Stromal cell of bone marrow (primary cell): ENCODE measurements around the gene SPI1.
"Not testable (repeated sequence)": the region's sequence is repeated elsewhere in the genome, so short reads cannot be mapped to it uniquely, and the experiment has no call there.

Source experiments
- DNase-seq: peaks from one replicate; pipeline ENCODE4 v3.0.0-alpha.2; 2012; ENCODE audit warnings: low read depth

SPI1 gene

GRCh38 chr11:47338396-47339241, 39.7 kb downstream of the SPI1 start:
- no peak for DNase-seq

GRCh38 chr11:47337229-47337924, 41.0 kb downstream of the SPI1 start:
- DNase-seq, result no peak

- no peak for DNase-seq
These were observed 41.8 kb downstream of the SPI1 start for GRCh38 chr11:47336595-47336994.

GRCh38 chr11:47335733-47336132, 42.6 kb downstream of the SPI1 start:
- DNase-seq, result no peak

GRCh38 chr11:47334699-47335411, 43.5 kb downstream of the SPI1 start:
- not testable (repeated sequence) for DNase-seq

GRCh38 chr11:47333886-47334443, 44.4 kb downstream of the SPI1 start:
- DNase-seq, result no peak

- no peak for DNase-seq
These were observed 44.9 kb downstream of the SPI1 start for GRCh38 chr11:47333526-47333845.

- no peak for DNase-seq
These were observed 45.4 kb downstream of the SPI1 start for GRCh38 chr11:47332791-47333525.

GRCh38 chr11:47332303-47332711, 46.0 kb downstream of the SPI1 start:
- no peak for DNase-seq

- no peak for DNase-seq
These were observed 46.7 kb downstream of the SPI1 start for GRCh38 chr11:47331454-47332302.

- DNase-seq, result no peak
These were observed 48.1 kb downstream of the SPI1 start for GRCh38 chr11:47329987-47330931.

GRCh38 chr11:47329431-47329986, 48.8 kb downstream of the SPI1 start:
- DNase-seq, result no peak

- no peak for DNase-seq
These were observed 49.6 kb downstream of the SPI1 start for GRCh38 chr11:47328449-47329390.

- no peak for DNase-seq
These were observed 50.4 kb downstream of the SPI1 start for GRCh38 chr11:47327949-47328348.

GRCh38 chr11:47327025-47327424, 51.3 kb downstream of the SPI1 start:
- DNase-seq, result no peak

GRCh38 chr11:47326198-47326597, 52.1 kb downstream of the SPI1 start:
- no peak for DNase-seq

- DNase-seq, result no peak
These were observed 52.9 kb downstream of the SPI1 start for GRCh38 chr11:47325271-47326041.

GRCh38 chr11:47324520-47324919, 53.8 kb downstream of the SPI1 start:
- DNase-seq, result no peak
